H54 (cell line): ENCODE results near the gene PEDS1.
A peak's percentile ranks its signal among the peaks of the same experiment; 100 is the strongest.

ENCODE experiments used
- DNase-seq: peaks from one replicate; pipeline ENCODE4 v3.0.0; 2011; ENCODE audit warnings: low spot score, mixed read lengths; ENCODE audit not compliant: insufficient read length
- FAIRE-seq: peaks from 3 replicates; lab custom pipeline; 2011; peaks lifted over from hg19 to GRCh38; lab: Jason Lieb, UNC
- POLR2A ChIP-seq: IDR thresholded peaks from 2 replicates; pipeline ENCODE4 v1.6.1; 2011; ENCODE audit warnings: low read depth, mild to moderate bottlenecking, low read length

PEDS1 gene

GRCh38 chr20:50193836-50194421 is 40.4 kb upstream of the PEDS1 start:
- DNase-seq = no peak
- no peak for TF ChIP-seq POLR2A
- FAIRE-seq = no peak

- no peak for TF ChIP-seq POLR2A
- DNase-seq (no peak), FAIRE-seq (no peak)
Measured at GRCh38 chr20:50193199-50193835, 39.8 kb upstream of the PEDS1 start.

- no peak for FAIRE-seq
- peak; percentile 76 for DNase-seq
- peak; percentile 33 for TF ChIP-seq POLR2A
Measured at GRCh38 chr20:50192364-50193198, 39.1 kb upstream of the PEDS1 start.

- FAIRE-seq = no peak
Measured at GRCh38 chr20:50191544-50192363, 38.2 kb upstream of the PEDS1 start.

GRCh38 chr20:50191065-50191543 is 37.6 kb upstream of the PEDS1 start:
- FAIRE-seq (no peak), DNase-seq (no peak)

More at GRCh38 chr20:50191544-50192363, 38.2 kb upstream of the PEDS1 start:
- TF ChIP-seq POLR2A = 0 out of 2 replicates have a peak, but pooled peaks have one; percentile 32
- DNase-seq = no peak

GRCh38 chr20:50190251-50191064 is 36.9 kb upstream of the PEDS1 start, which contains the start of gene CEBPB:
Gene CEBPB (plus strand): TSS chr20:50190830. CDS start chr20:50191034, 204 bp downstream.
- FAIRE-seq (no peak), DNase-seq (peak; percentile 81)
- peak; percentile 99 for TF ChIP-seq POLR2A

More at GRCh38 chr20:50191065-50191543, 37.6 kb upstream of the PEDS1 start:
- peak; percentile 51 for TF ChIP-seq POLR2A

GRCh38 chr20:50189681-50190250 is 36.2 kb upstream of the PEDS1 start:
- TF ChIP-seq POLR2A = no peak
- DNase-seq = no peak
- FAIRE-seq = no peak

GRCh38 chr20:50188879-50189680 is 35.6 kb upstream of the PEDS1 start:
- no peak for TF ChIP-seq POLR2A
- FAIRE-seq = no peak

GRCh38 chr20:50188287-50188688 is 34.8 kb upstream of the PEDS1 start:
- FAIRE-seq (no peak), DNase-seq (no peak)
- TF ChIP-seq POLR2A = no peak

More at GRCh38 chr20:50188879-50189680, 35.6 kb upstream of the PEDS1 start:
- no peak for DNase-seq

- no peak for TF ChIP-seq POLR2A
- FAIRE-seq = no peak
- DNase-seq = peak; percentile 62
Measured at GRCh38 chr20:50187403-50188051, 34.0 kb upstream of the PEDS1 start.

- FAIRE-seq (no peak), DNase-seq (no peak)
- no peak for TF ChIP-seq POLR2A
Measured at GRCh38 chr20:50186987-50187402, 33.5 kb upstream of the PEDS1 start.
